ENCODE results near the gene ARGLU1.
A peak's percentile ranks its signal among the peaks of the same experiment; 100 is the strongest.

DNA sequence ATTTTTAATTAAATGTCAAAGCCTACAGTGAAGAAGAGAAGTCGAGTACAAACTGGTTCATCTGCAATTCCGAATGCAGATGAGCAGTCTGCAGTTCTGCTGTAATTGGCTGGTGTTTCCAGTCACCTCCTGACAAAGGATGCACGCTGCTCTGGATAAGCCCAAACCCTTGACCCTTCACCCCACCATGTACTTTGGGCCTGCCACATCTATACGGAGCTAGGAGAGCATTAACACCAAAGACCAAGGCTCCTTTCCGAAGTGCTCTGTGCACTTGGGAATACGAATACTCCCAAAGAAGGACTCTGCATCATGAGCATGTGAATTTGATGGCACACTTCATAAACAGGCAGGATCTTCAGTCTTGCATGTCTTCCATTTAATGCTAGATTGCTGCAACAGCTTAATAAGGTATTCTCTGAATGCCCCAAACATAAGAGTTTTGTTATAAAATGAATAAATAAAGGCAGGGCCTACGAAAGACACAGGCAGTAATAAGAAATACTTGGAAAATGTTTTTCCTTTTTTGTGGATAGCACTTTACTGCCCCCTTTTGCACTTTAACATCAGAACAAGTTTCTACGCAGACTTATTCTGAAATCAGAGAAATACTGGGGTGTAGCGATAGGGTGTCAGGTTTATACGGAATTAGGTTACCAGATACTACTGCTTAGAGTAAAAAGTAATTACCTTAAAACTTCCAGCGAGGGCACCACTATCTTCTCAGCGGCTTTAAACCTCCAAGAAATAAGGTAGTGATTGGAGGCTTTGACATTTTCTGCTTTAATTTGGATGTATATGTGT lies 47.5 kb downstream of the ARGLU1 start:
- peak; percentile 19; the same call in 1 of the 2 replicates for TF ChIP-seq CTCF (IDR thresholded peaks at IDR 0.05)
- no peak for TF ChIP-seq ZFX (IDR thresholded peaks at IDR 0.05; ENCODE audit: borderline replicate concordance)

Data from 22Rv1 (cell line).